ENCODE data around the gene DGCR6L. TPM values are rescaled to one million over a fixed set of nuclear protein-coding genes. Genes with fewer than 3 reads are reported as not detected.

Gene DGCR6L
- total and polyA plus RNA-seq, 10 of the 15 experiments (the other 5 are each of a cell fraction or from before 2014, with no cell fraction given) = 1.6 to 62.8 (median 22.6) TPM

DNA sequence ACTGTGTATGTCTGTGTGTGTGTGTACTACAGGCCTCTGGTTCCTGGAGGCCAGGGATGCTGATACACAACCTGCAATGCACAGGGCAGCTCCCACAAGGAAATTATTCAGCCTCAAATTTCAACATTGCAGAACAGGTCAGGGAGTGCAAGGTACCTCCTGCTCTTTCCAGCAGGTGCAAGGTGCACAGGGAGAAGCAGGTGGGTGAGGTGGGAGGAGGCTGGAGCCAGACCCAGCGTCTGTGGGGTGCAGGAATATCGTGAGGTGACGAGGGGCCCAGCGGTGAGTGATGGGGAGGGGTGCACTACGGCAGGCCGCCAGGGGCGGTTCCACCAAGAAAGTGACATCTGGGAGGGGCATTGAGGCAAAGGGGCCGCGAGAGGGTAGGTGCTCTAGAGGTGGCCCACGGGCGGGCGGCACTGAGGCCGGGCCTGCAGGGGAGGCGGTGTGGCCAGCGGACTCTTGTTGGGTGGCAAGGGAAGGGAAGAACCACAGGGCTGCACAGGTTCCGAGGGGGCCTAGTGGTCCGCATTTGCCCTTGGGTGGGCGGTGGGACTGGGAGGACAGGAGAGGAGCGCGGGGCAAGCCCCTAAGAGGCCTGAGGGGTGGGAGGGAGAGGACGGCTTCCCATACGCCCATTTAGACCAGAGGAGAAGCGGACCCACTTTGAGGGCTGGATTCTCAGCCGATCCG lies 21.6 kb downstream of the DGCR6L start:
- Histone ChIP-seq H3K9me3 (replicated peaks; ENCODE audit: control insufficient read depth, insufficient read depth, low read length) (no peaks in the 10 kb centered on the region), H3K36me3 (ENCODE audit: control insufficient read depth in 2 of 2, insufficient read depth in 2 of 2, low read length in 1 of 2) (no peaks in the 10 kb centered on the region), H3K4me2 (ENCODE audit: control insufficient read depth, insufficient read depth) (no peak overlapping the region), H3K4me3 (no peak overlapping the region), H3K27ac (ENCODE audit: control insufficient read depth, insufficient read depth) (no peak overlapping the region), H3K27me3 (replicated peaks in 1 of 2; ENCODE audit: control insufficient read depth in 2 of 2, insufficient read depth in 2 of 2, low read length in 1 of 2) (no peaks in the 10 kb centered on the region; a peak in 2 of 4 replicates), H3K4me1 (ENCODE audit: control insufficient read depth, insufficient read depth, low read length) (no peaks in the 10 kb centered on the region), H3K79me2 (ENCODE audit: control insufficient read depth, insufficient read depth, low read length) (no peaks in the 10 kb centered on the region), H4K20me1 (ENCODE audit: control insufficient read depth, insufficient read depth) (no peaks in the 10 kb centered on the region), H2AFZ (ENCODE audit: control insufficient read depth, low read depth, low read length) (no peak overlapping the region), H3K9ac (ENCODE audit: control insufficient read depth, insufficient read depth, low read length) (no peak overlapping the region)
- POLR2A ChIA-PET = no interaction called here
- intact Hi-C loops (cut with micrococcal nuclease; ENCODE audit: unreplicated experiment) (no loop called here), in situ Hi-C loops (cut with MboI) (loop anchor here (10.0 kb wide), 1 partner anchor 143 kb away; the partner anchor contains the start of gene CCDC188)
- BruUV-seq (replicated peaks) = no TSS peak
- TF ChIP-seq ZZZ3 (IDR thresholded peaks at IDR 0.05; ENCODE audit: control insufficient read depth, insufficient read length, low read depth) (no peak), TAF1 (IDR thresholded peaks at IDR 0.05; ENCODE audit: borderline replicate concordance, low read depth, low read length) (no peak), PML (IDR thresholded peaks at IDR 0.05; ENCODE audit: low read length) (no peak), KLF5 (IDR thresholded peaks at IDR 0.05; ENCODE audit: partially characterized antibody) (no peak), MEF2B (IDR thresholded peaks at IDR 0.05; ENCODE audit: partially characterized antibody, poor library complexity, severe bottlenecking) (no peak), PAX5 (IDR thresholded peaks at IDR 0.05; ENCODE audit: borderline replicate concordance, low read depth, low read length) (no peak), CEBPB (IDR thresholded peaks at IDR 0.05; ENCODE audit: borderline replicate concordance in 1 of 2, low read depth in 2 of 2, low read length in 2 of 2) (no peak), SRF (IDR thresholded peaks at IDR 0.05; ENCODE audit: low read depth in 2 of 2, low read length in 2 of 2) (no peak), TARDBP (IDR thresholded peaks at IDR 0.05; ENCODE audit: borderline replicate concordance) (no peak), EZH2 (IDR thresholded peaks at IDR 0.05; ENCODE audit: borderline replicate concordance, control insufficient read depth, low read depth, low read length) (no peak), EGR1 (IDR thresholded peaks at IDR 0.05; ENCODE audit: borderline replicate concordance in 1 of 2, low read depth in 2 of 2, low read length in 2 of 2) (no peak), CBX3 (IDR thresholded peaks at IDR 0.05; ENCODE audit: borderline replicate concordance, low read depth) (no peak)
- TF ChIP-seq, protein P1, sequence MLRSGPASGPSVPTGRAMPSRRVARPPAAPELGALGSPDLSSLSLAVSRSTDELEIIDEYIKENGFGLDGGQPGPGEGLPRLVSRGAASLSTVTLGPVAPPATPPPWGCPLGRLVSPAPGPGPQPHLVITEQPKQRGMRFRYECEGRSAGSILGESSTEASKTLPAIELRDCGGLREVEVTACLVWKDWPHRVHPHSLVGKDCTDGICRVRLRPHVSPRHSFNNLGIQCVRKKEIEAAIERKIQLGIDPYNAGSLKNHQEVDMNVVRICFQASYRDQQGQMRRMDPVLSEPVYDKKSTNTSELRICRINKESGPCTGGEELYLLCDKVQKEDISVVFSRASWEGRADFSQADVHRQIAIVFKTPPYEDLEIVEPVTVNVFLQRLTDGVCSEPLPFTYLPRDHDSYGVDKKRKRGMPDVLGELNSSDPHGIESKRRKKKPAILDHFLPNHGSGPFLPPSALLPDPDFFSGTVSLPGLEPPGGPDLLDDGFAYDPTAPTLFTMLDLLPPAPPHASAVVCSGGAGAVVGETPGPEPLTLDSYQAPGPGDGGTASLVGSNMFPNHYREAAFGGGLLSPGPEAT (IDR thresholded peaks at IDR 0.05; ENCODE audit: low read depth) = no peak
- TF ChIP-seq, protein P2, sequence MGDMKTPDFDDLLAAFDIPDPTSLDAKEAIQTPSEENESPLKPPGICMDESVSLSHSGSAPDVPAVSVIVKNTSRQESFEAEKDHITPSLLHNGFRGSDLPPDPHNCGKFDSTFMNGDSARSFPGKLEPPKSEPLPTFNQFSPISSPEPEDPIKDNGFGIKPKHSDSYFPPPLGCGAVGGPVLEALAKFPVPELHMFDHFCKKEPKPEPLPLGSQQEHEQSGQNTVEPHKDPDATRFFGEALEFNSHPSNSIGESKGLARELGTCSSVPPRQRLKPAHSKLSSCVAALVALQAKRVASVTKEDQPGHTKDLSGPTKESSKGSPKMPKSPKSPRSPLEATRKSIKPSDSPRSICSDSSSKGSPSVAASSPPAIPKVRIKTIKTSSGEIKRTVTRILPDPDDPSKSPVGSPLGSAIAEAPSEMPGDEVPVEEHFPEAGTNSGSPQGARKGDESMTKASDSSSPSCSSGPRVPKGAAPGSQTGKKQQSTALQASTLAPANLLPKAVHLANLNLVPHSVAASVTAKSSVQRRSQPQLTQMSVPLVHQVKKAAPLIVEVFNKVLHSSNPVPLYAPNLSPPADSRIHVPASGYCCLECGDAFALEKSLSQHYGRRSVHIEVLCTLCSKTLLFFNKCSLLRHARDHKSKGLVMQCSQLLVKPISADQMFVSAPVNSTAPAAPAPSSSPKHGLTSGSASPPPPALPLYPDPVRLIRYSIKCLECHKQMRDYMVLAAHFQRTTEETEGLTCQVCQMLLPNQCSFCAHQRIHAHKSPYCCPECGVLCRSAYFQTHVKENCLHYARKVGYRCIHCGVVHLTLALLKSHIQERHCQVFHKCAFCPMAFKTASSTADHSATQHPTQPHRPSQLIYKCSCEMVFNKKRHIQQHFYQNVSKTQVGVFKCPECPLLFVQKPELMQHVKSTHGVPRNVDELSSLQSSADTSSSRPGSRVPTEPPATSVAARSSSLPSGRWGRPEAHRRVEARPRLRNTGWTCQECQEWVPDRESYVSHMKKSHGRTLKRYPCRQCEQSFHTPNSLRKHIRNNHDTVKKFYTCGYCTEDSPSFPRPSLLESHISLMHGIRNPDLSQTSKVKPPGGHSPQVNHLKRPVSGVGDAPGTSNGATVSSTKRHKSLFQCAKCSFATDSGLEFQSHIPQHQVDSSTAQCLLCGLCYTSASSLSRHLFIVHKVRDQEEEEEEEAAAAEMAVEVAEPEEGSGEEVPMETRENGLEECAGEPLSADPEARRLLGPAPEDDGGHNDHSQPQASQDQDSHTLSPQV (IDR thresholded peaks at IDR 0.05) = no peak
- TF ChIP-seq, protein P3, sequence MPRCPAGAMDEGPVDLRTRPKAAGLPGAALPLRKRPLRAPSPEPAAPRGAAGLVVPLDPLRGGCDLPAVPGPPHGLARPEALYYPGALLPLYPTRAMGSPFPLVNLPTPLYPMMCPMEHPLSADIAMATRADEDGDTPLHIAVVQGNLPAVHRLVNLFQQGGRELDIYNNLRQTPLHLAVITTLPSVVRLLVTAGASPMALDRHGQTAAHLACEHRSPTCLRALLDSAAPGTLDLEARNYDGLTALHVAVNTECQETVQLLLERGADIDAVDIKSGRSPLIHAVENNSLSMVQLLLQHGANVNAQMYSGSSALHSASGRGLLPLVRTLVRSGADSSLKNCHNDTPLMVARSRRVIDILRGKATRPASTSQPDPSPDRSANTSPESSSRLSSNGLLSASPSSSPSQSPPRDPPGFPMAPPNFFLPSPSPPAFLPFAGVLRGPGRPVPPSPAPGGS (IDR thresholded peaks at IDR 0.05; ENCODE audit: borderline replicate concordance, insufficient read depth, low read depth, low read length, poor library complexity, severe bottlenecking) = no peak
- ATAC-seq = no peak
- CTCF ChIA-PET = no interaction called here
- SMC1A ChIA-PET (ENCODE audit: uncharacterized antibody, unreplicated experiment) = no interaction called here
- RAD21 ChIA-PET (ENCODE audit: unreplicated experiment) = no interaction called here
- WGBS (ENCODE audit: insufficient coverage, insufficient replicate concordance, low lambda C conversion rate, missing lambda C conversion rate) = 74% methylated on average over 21 of the region's 25 CpGs
- no peak for FAIRE-seq
- no peak for DNase-seq (ENCODE audit: low read depth, low spot score)

All from GM12878 (cell line).